GM08714 (cell line): ENCODE results near the gene NDRG3.
"Not testable (repeated sequence)": the region's sequence is repeated elsewhere in the genome, so short reads cannot be mapped to it uniquely, and the experiment has no call there.

Experiments
- H3K4me3 ChIP-seq: fragments of 200-500 bp; sonication (Bioruptor generic); 2 replicates; pipeline ENCODE4 v1.5.1; 2014; ENCODE audit warnings: mild to moderate bottlenecking, low read length, inconsistent platforms
- ZNF274 ChIP-seq: IDR thresholded peaks from 2 replicates; pipeline ENCODE4 v1.6.1; 2012; ENCODE audit warnings: mild to moderate bottlenecking, low read depth, low read length

Gene NDRG3

DNA sequence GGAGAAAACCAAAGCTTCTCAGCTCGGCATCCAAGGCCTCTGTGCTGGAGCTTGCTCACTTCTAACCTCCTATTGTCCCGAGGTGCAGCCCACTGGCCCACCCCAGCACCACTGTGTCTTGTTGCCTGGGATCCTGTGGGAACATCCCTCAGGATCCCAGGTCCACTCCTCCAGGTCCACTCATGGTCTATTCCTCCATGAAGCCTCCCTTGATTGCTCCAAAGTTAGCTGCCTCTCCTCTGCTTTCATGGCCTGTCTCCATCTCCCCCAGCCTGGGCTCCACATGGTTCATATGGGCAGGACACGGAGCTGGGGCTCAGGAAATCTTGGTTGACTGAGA, 113.8 kb downstream of the NDRG3 start:
- no peak for TF ChIP-seq ZNF274

DNA sequence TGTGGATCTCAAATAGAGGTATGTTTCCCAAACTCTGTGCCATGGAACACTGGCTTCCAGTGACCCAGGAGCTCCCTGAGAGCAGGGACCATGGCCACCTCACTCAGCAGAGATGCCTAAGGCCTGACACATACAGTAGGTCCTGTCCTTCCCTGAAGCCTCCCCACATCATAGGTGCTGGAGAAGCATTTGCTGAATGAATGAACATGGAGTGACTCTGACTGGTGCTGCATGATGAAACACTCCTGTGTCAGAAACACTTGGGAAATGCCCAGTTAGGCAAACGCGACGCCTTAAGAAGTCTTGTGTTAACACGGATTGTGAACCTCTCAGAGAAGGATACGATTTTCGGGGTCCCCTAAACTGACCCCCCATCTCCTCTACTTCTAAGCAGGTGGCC, 114.2 kb downstream of the NDRG3 start:
- no peak for TF ChIP-seq ZNF274
- H3K4me3 ChIP-seq = no peak overlapping the region

More for the DNA sequence above, 113.8 kb downstream of the NDRG3 start:
- H3K4me3 ChIP-seq = no peak overlapping the region

DNA sequence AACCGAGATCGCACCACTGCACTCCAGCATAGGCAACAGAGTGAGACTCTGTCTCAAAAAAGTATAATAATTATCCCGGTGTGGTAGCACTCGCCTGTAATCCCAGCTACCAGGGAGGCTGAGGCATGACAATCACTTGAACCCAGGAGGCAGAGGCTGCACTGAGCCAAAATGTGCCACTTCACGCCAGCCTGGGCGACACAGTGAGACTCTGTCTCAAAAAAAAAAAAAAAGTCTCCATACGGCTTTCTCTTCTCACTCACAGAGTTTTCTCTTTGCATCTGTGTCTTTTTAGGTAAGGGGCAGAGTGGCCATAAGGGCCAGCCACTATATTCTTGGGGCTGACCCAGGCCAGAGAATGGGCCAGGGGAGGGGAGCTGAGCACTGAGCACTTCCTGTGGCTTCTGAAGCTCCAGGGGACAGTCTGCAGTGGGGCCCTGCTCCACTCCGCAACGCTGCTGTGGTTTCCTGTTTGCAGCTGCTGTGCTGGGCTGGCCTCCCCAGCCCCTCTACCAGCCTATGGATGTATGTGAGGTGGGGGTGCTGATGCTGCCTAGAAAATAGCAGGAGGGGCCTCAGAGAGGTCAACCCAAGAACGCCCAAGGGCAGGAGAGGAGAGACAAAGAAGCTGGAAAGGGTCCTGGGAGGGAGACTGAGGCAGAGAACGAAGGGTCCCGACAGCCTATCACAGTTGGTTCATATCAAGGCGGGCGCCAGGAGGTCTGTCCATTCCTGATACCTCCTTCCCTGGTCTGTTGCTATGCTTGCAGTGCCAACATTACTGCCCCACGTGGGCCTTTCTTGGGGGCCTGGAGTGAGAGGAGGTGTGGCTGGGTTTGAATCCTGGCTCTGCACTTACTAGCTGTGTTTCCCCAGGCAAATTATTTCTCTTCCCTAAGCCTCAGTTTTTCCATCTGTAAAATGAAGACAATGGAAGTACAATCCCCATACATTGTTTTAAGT, 115.9 kb downstream of the NDRG3 start:
- no peak for TF ChIP-seq ZNF274
- H3K4me3 ChIP-seq = no peak overlapping the region

DNA sequence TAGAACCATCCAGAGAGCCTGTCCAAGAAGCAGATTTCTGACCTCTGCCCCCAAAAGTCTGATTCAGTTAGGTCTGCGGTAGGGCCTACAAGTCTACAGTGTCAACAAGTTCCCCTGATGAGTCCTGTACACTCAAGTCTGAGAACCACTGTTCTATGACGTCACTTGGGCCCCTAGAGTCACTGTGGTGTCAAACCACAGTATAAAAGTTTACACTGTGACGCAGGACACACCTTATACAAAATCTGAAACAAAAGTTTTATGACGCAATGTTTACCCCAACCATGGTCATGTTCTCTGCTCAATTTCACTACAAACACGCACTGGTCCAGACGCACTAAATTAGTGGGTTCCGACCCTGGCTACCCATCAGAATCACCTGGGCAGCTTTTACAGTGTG, 117.8 kb downstream of the NDRG3 start:
- H3K4me3 ChIP-seq = no peak overlapping the region
- TF ChIP-seq ZNF274 = no peak

DNA sequence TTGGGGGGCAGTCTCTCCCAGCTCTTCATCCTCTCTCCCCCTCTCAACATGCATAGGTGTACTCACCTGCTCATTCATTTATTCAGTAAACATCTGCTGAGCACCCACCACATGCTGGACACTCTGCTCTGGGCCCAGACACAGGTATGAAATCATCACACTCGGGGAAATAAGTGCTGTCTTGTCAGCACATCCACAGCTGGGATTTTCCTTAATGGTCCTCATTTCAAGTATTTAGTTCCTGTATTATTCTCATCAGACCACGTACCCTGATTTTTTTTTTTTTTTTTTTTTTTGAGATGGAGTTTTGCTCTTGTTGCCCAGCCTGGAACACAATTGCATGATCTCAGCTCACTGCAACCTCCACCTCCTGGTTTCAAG, 121.0 kb downstream of the NDRG3 start:
- H3K4me3 ChIP-seq = no peak overlapping the region
- no peak for TF ChIP-seq ZNF274

DNA sequence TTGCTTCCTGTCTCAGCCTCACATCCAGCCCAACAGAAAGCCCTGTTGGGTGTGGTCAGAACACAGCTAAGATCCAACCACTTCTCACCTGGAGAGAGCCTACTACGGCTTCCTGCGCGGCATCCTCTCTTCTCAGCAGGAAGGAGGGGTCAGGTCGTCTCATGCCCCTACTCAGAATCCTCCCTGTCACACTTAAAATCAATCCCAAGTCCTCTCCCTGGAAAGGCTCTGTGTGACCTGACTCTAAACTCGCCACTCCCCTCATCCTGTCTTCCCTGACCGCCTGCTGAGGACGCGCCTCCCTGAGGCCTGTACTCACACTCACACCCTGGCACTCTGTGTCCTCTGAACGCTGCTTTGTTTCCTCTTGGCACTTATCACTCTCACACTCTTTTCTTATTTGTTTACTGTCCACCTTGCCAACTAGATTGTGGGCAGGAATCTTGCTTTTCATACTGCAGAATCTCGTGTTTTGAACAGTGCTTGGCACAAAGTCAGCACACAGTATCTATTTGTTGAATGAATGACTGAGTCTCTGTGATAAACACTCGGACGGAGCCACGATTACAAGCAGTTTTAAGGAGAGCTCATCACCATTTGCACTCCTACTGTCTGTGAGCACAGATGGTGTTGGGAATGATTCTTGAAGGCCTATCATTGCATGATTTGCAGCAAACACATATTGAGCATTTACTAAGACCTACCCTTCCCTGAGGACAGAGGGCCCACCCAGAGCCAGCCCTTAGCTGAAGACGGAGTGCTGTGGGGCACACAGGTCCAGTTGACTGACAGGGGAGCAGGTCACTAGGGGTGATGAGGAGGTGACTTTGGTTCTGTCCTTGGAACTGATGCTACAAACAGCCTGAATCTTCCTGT, 121.6 kb downstream of the NDRG3 start:
- TF ChIP-seq ZNF274 = no peak
- no peak overlapping the region for H3K4me3 ChIP-seq

DNA sequence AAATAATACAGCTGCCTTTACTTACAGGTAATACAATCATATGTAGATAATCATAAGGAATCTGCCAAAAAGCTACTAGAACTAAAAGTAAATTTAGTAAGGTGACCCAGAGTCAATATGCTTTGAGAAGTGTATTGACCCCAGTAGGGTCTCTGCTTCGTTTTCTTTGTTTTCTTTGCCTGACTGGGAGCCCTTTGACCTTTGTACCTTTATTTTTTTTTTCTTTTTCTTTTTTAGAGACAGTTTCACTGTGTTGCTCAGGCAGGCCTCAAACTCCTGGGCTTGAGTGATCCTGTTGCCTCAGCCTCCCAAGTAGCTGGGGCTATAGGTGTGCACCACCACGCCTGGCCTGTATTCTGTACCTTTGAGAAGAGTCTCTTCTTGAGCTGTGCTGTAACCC, 122.4 kb downstream of the NDRG3 start:
- no peak overlapping the region for H3K4me3 ChIP-seq
- no peak for TF ChIP-seq ZNF274

DNA sequence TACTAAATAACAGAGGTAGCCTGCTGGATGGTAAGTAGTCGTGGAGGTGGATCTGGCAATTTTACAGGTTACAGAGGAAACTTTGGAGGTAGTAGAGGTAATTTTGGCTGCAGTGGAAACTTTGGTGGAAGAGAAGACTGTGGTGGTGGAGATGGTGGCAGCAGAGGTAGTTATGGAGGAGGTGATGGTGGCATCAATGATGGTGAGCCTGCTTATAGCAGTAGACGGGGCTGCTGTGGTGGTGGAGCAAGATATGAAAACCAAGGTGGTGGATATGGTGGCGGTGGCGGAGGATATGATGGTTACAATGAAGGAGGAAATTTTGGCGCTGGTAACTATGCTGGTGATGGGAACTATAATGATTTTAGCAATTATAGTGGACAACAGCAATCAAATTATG, 125.0 kb downstream of the NDRG3 start:
- no peak for TF ChIP-seq ZNF274
- H3K4me3 ChIP-seq = no peak overlapping the region

DNA sequence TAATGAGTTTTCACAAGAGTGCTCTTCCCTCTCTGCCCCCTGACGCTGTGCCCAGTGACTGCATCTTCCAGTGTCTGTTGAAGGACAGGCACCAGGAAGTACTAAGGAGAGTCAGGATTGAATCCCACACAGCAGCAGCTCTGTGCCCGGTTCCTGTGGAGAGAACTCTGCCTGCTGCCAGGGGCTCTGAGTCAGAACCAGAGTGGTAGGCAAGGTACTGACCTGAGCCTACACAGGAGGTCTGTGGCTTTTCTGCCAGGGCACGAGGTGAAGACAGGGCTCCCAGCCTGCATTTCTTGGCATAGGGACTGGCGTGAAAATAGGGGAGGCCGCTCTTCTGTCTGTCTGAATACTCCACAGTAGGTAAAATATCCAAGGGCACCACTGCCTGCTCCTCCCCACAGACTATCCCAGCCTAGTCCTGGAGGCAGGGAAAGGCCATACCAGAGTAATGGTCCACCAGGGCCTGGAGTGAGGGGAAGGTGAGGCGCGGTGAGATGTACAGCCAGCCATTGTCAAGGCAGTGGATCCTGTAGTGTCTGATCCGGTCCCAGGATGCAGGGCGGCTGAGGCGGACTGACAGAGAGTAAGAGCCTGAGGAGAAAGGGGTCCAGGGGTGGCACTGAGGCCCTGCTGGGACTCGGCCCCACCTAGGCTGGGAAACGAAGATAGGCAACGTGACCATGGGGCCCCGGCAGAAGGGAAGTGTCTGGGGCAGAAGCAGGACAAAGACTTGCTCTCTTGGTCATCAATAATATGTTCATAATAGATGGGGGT, 130.9 kb downstream of the NDRG3 start:
- no peak for TF ChIP-seq ZNF274
- H3K4me3 ChIP-seq = no peak overlapping the region

DNA sequence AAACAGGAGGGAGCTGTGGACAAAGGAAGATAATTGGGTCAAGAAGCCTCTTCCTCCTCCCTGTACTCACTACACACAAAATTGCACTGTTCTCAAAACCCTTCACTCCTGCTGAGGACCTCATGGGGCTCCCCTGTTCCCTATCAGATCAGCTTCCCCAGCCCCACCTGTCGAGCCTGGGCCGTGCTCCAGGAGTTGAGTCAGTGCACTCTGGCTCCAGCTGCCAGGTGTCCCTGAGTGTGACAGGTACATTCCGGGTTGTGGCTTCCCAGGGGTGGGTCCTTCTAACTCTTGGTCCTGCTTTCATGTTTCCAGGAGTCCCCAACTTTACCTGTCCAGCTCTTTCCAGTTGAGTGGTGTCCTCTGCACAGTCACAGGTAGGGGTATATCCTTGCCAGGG, 131.9 kb downstream of the NDRG3 start:
- no peak overlapping the region for H3K4me3 ChIP-seq
- no peak for TF ChIP-seq ZNF274

DNA sequence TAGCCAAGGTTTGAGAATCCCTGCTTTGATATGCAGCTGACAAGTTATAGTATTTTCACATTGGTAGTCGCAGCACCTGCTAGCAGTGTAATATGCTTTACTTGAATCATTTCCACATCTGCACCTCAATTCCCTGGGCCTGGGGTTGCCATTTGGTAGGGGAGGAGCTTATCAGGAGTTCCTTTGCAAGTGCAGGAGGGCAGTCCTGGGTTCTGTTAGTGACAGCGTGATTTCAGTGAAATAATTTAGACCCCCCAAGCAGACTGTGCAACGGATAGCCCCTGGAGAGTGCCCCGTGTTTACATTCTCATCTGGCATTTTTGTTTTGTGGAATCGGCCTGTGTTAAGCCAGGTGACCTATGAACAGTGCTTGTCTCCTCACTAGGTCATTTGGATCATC, 134.3 kb downstream of the NDRG3 start:
- no peak overlapping the region for H3K4me3 ChIP-seq
- no peak for TF ChIP-seq ZNF274

DNA sequence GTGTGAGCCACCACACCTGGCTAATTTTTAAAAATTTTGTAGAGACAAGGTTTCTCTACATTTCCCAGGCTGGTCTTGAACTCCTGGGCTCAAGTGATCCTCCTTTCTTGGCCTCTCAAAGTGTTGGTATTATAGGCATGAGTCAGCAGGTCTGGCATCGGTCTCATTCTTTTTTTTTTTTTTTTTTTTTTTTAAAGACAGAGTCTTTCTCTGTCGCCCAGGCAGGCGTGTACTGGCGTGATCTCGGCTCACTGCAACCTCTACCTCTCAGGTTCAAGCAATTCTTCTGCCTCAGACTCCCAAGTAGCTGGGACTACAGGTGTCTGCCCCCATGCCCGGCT, 137.5 kb downstream of the NDRG3 start:
- not testable (repeated sequence) for H3K4me3 ChIP-seq

DNA sequence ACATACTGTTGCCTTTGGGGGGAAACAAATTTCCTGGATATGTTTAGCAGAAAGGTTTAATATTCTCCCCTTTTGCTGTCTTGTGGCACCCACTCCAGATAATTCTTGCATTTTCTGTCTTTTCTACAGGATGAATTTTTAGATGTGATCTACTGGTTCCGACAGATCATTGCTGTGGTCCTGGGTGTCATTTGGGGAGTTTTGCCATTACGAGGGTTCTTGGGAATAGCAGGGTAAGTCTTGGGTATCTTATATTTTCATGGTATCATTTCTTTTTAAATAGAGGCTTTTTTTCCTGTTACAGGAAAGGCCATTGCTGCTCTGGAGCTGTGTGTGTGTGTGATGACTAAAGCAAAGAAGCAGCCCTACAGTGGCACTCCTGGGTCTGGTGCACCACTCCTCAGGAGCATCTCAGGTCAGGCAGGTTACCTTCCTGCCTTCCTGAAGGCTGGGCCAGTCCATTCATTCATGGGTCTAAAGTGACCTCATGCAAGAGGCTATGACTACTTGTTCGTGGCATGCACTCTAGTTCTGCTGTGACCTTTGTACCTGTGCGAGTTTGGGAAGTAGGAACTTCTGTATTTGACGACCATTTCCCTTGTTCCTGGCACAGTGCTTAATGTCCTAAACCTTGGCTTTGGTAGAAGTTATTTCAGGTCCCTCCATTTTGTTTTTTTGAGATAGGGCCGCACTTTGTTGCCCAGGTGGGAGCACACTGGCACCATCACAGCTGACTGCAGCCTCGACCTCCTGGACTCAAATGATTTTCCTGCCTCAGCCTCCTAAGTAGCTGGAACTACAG, 138.1 kb downstream of the NDRG3 start:
- H3K4me3 ChIP-seq = peak overlapping the region; percentile 92; the same call in 1 of the 2 replicates
- TF ChIP-seq ZNF274 = no peak
